HepG2 (cell line): Measurements from ENCODE around the gene QSER1. TPM values are rescaled to one million over a fixed set of nuclear protein-coding genes. Genes with fewer than 3 reads are reported as not detected.

Source experiments
- MED8 ChIP-seq: sonication (generic); formaldehyde crosslinking; IDR thresholded peaks from 2 replicates; pipeline ENCODE4 v1.8.1; 2023; ENCODE audit warnings: mild to moderate bottlenecking, missing genetic modification reagents; ENCODE audit not compliant: insufficient replicate concordance
- NONO ChIP-seq, 2 experiments: fragments of 450-650 bp in 1 of 2; sonication (generic) in 1 of 2; formaldehyde crosslinking in 1 of 2; IDR thresholded peaks in 1 of 2; conservative IDR thresholded peaks in 1 of 2; 2 replicates each; pipeline versions ENCODE4 v1.6.1 to v1.8.0; 2017 to 2022; ENCODE audit warnings: mild to moderate bottlenecking in 1 of 2, missing genetic modification reagents in 1 of 2, moderate library complexity in 1 of 2
- TEAD3 ChIP-seq: optimal IDR thresholded peaks from 2 replicates; pipeline ENCODE3; 2016; ENCODE audit warnings: borderline replicate concordance
- ZKSCAN1 ChIP-seq: fragments of 150-350 bp; IDR thresholded peaks from 2 replicates; pipeline ENCODE4 v1.6.1; 2014; ENCODE audit warnings: low read length
- ZNF431 ChIP-seq: sonication (generic); formaldehyde crosslinking; IDR thresholded peaks from 2 replicates; pipeline ENCODE4 v1.9.0; 2022; ENCODE audit warnings: missing genetic modification reagents, low read depth, mild to moderate bottlenecking, borderline replicate concordance
- ZNF530 ChIP-seq: sonication (generic); formaldehyde crosslinking; IDR thresholded peaks from 2 replicates; pipeline ENCODE4 v1.5.0; 2020; ENCODE audit warnings: low read depth, mild to moderate bottlenecking, missing genetic modification reagents
- ZNF589 ChIP-seq: sonication (generic); formaldehyde crosslinking; conservative IDR thresholded peaks from 2 replicates; pipeline ENCODE4 v1.8.0; 2022; ENCODE audit warnings: mild to moderate bottlenecking, moderate library complexity, missing genetic modification reagents
- ZSCAN29 ChIP-seq: sonication (generic); formaldehyde crosslinking; conservative IDR thresholded peaks from 2 replicates; pipeline ENCODE4 v1.4.0; 2020; ENCODE audit warnings: mild to moderate bottlenecking, missing genetic modification reagents
- polyA plus RNA-seq, 8 experiments: library from polyadenylated mRNA; depleted of rRNA in 3 of 8; stranded (reverse) in 7 of 8; unstranded in 1 of 8; fragments of >200 nt; fragmentation: Illumina TruSeq in 4 of 8; extraction: Trizol in 4 of 8; gene quantifications; 2 replicates each; pipeline versions ENCODE4 v1.2.1 to v1.2.3, GENCODE V29; 2011 to 2016; ENCODE audit warnings: low read depth in 4 of 8, missing spikeins in 1 of 8, mixed read lengths in 1 of 8; ENCODE audit not compliant: insufficient read depth in 1 of 8
- total RNA-seq, 5 experiments: library from RNA; depleted of rRNA; stranded (reverse); fragments of >200 nt; fragmentation: Illumina TruSeq; extraction: Trizol; gene quantifications; 2 replicates each; pipeline ENCODE4 v1.2.3, GENCODE V29; 2016; ENCODE audit warnings: low read depth in 1 of 5
- TF ChIP-seq, protein P1 (sequence below): sonication (generic); formaldehyde crosslinking; IDR thresholded peaks from 2 replicates; pipeline ENCODE4 v1.4.0; 2020; ENCODE audit warnings: low read depth, mild to moderate bottlenecking, missing genetic modification reagents
- TF ChIP-seq, protein P2 (sequence below): sonication (generic); formaldehyde crosslinking; IDR thresholded peaks from 2 replicates; pipeline ENCODE4 v1.5.1; 2020; ENCODE audit warnings: mild to moderate bottlenecking, missing genetic modification reagents, moderate library complexity
- TF ChIP-seq, protein P3 (sequence below), 2 experiments: sonication (generic) in 1 of 2; formaldehyde crosslinking in 1 of 2; IDR thresholded peaks; 2 replicates each; pipeline versions ENCODE4 v1.6.1 to v1.9.0; 2014 to 2022; ENCODE audit warnings: antibody characterized with exemption in 1 of 2, borderline replicate concordance in 1 of 2, inconsistent platforms in 1 of 2, low read depth in 1 of 2, missing genetic modification reagents in 1 of 2
- TF ChIP-seq, protein P4 (sequence below): sonication (generic); formaldehyde crosslinking; IDR thresholded peaks from 2 replicates; pipeline ENCODE4 v1.4.0; 2020; ENCODE audit warnings: mild to moderate bottlenecking, missing genetic modification reagents

Gene QSER1
- total and polyA plus RNA-seq, 2 of the 13 experiments (the other 11 are each of a cell fraction or from before 2014, with no cell fraction given), result 8.9 to 17.3 TPM

DNA sequence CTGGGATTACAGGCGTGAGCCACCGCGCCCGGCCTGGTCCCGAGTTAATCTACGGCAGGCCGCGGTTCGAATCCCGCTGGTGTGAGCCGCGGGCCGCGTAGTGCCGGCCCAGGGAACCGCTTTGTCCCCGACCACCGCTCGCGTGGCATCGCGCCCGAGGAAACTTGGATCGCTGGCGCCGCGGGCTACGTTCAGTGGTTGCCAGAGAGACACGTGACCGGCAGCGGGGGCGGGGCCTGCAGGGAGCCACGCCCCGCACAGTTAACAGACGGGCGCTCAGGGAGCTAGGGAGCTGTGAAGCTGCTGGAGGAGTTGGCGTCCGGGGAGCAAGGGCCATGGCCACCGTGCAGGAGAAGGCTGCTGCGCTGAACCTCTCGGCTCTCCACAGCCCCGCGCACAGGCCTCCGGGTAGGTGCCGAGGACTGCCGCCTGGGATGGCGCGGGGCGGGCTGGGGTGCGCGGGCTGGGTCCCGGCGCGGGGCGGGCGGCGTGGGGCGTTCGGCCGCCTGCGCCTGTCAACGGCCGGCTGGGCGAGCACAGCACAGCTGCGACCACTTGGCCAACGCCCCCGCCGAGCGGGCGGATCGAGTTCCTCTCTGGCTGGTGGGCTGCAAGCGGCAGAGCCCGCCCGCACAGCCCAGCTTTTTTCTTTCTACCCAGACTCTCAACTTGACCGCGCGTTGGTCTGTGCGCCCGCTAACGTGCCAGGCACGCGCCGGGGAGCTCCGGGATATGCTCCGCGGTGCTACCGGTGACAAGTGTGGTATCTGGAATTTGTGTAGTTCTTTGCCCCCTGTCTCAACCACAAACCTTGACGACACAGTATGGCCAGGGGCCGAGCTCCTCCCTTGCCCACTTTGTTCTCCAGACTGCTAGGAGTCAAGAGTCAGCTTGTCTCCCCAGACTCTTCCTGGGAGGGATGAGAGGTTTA lies 123.3 kb downstream of the QSER1 start, which contains the start of gene DEPDC7 (continued):
- 0 out of 2 replicates have a peak, but pooled peaks have one; percentile 31 for TF ChIP-seq ZSCAN29 (CRISPR knock-in tag)
- peak; percentile 78 for TF ChIP-seq MED8 (CRISPR knock-in tag)
- TF ChIP-seq ZKSCAN1, result no peak
- TF ChIP-seq, protein P1, sequence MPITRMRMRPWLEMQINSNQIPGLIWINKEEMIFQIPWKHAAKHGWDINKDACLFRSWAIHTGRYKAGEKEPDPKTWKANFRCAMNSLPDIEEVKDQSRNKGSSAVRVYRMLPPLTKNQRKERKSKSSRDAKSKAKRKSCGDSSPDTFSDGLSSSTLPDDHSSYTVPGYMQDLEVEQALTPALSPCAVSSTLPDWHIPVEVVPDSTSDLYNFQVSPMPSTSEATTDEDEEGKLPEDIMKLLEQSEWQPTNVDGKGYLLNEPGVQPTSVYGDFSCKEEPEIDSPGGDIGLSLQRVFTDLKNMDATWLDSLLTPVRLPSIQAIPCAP (CRISPR knock-in tag), result no peak
- no peak for TF ChIP-seq ZNF530 (CRISPR knock-in tag)
- TF ChIP-seq, protein P2, sequence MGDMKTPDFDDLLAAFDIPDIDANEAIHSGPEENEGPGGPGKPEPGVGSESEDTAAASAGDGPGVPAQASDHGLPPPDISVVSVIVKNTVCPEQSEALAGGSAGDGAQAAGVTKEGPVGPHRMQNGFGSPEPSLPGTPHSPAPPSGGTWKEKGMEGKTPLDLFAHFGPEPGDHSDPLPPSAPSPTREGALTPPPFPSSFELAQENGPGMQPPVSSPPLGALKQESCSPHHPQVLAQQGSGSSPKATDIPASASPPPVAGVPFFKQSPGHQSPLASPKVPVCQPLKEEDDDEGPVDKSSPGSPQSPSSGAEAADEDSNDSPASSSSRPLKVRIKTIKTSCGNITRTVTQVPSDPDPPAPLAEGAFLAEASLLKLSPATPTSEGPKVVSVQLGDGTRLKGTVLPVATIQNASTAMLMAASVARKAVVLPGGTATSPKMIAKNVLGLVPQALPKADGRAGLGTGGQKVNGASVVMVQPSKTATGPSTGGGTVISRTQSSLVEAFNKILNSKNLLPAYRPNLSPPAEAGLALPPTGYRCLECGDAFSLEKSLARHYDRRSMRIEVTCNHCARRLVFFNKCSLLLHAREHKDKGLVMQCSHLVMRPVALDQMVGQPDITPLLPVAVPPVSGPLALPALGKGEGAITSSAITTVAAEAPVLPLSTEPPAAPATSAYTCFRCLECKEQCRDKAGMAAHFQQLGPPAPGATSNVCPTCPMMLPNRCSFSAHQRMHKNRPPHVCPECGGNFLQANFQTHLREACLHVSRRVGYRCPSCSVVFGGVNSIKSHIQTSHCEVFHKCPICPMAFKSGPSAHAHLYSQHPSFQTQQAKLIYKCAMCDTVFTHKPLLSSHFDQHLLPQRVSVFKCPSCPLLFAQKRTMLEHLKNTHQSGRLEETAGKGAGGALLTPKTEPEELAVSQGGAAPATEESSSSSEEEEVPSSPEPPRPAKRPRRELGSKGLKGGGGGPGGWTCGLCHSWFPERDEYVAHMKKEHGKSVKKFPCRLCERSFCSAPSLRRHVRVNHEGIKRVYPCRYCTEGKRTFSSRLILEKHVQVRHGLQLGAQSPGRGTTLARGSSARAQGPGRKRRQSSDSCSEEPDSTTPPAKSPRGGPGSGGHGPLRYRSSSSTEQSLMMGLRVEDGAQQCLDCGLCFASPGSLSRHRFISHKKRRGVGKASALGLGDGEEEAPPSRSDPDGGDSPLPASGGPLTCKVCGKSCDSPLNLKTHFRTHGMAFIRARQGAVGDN (CRISPR knock-in tag), result peak; percentile 92
- TF ChIP-seq ZNF431, result no peak
- TF ChIP-seq, protein P3, sequence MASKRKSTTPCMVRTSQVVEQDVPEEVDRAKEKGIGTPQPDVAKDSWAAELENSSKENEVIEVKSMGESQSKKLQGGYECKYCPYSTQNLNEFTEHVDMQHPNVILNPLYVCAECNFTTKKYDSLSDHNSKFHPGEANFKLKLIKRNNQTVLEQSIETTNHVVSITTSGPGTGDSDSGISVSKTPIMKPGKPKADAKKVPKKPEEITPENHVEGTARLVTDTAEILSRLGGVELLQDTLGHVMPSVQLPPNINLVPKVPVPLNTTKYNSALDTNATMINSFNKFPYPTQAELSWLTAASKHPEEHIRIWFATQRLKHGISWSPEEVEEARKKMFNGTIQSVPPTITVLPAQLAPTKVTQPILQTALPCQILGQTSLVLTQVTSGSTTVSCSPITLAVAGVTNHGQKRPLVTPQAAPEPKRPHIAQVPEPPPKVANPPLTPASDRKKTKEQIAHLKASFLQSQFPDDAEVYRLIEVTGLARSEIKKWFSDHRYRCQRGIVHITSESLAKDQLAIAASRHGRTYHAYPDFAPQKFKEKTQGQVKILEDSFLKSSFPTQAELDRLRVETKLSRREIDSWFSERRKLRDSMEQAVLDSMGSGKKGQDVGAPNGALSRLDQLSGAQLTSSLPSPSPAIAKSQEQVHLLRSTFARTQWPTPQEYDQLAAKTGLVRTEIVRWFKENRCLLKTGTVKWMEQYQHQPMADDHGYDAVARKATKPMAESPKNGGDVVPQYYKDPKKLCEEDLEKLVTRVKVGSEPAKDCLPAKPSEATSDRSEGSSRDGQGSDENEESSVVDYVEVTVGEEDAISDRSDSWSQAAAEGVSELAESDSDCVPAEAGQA (IDR thresholded peaks at IDR 0.05; ENCODE audit: low read depth), result no peak
- TF ChIP-seq, protein P3 (CRISPR knock-in tag; IDR thresholded peaks at IDR 0.05; ENCODE audit: borderline replicate concordance), result 0 out of 2 replicates have a peak, but pooled peaks have one; percentile 29
- TF ChIP-seq TEAD3 (CRISPR knock-in tag), result peak; percentile 62
- TF ChIP-seq NONO (IDR thresholded peaks at IDR 0.05), result no peak
- TF ChIP-seq NONO (CRISPR knock-in tag; conservative IDR thresholded peaks at IDR 0.05), result peak; percentile 81
- TF ChIP-seq ZNF589 (CRISPR knock-in tag), result no peak
- TF ChIP-seq, protein P4, sequence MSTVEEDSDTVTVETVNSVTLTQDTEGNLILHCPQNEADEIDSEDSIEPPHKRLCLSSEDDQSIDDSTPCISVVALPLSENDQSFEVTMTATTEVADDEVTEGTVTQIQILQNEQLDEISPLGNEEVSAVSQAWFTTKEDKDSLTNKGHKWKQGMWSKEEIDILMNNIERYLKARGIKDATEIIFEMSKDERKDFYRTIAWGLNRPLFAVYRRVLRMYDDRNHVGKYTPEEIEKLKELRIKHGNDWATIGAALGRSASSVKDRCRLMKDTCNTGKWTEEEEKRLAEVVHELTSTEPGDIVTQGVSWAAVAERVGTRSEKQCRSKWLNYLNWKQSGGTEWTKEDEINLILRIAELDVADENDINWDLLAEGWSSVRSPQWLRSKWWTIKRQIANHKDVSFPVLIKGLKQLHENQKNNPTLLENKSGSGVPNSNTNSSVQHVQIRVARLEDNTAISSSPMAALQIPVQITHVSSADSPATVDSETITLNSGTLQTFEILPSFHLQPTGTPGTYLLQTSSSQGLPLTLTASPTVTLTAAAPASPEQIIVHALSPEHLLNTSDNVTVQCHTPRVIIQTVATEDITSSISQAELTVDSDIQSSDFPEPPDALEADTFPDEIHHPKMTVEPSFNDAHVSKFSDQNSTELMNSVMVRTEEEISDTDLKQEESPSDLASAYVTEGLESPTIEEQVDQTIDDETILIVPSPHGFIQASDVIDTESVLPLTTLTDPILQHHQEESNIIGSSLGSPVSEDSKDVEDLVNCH (CRISPR knock-in tag), result no peak
